PC-9 (cell line): ENCODE data around the gene PTGIR. TPM values are rescaled to one million over a fixed set of nuclear protein-coding genes. Genes with fewer than 3 reads are reported as not detected.
"Not testable (repeated sequence)": the region's sequence is repeated elsewhere in the genome, so short reads cannot be mapped to it uniquely, and the experiment has no call there.

Experiments used
- BruUV-seq: library from RNA; stranded (reverse); fragments of 400-500 nt; replicated peaks from 2 replicates; lab custom pipeline; 2021; lab: Mats Ljungman, UMichigan
- CTCF ChIA-PET: fragments of 300-600 bp; sonication (Branson Sonifier 250); formaldehyde crosslinking; loops from one replicate; lab custom pipeline; 2022; ENCODE audit warnings: antibody characterized with exemption; lab: Charles Lee
- POLR2A ChIA-PET: fragments of 300-600 bp; sonication (Branson Sonifier 250); formaldehyde crosslinking; loops from one replicate; lab custom pipeline; 2022; ENCODE audit warnings: antibody characterized with exemption; ENCODE audit not compliant: unreplicated experiment; lab: Charles Lee
- DNase-seq, 2 experiments: peaks; one replicate each; pipeline versions ENCODE4 v3.0.0 to v3.0.0-alpha.2; 2015 to 2022; ENCODE audit warnings: mixed read lengths in 1 of 2
- H2AFZ ChIP-seq: fragments of 200-600 bp; sonication (generic); 2 replicates; pipeline ENCODE4 v1.8.1; 2017; ENCODE audit warnings: antibody characterized with exemption
- H3F3A ChIP-seq: fragments of 200-600 bp; sonication (generic); 2 replicates; pipeline ENCODE4 v1.8.1; 2017; ENCODE audit warnings: antibody characterized with exemption, mild to moderate bottlenecking, low read depth; ENCODE audit not compliant: insufficient read depth
- H3K27ac ChIP-seq: fragments of 200-600 bp; sonication (generic); 2 replicates; pipeline ENCODE4 v1.6.1; 2016; ENCODE audit warnings: mixed run types
- H3K27me3 ChIP-seq: fragments of 200-600 bp; sonication (generic); 2 replicates; pipeline ENCODE4 v1.6.1; 2016; ENCODE audit warnings: low read depth, mixed run types; ENCODE audit not compliant: insufficient read depth
- H3K36me3 ChIP-seq: fragments of 200-600 bp; sonication (generic); 2 replicates; pipeline ENCODE4 v1.6.1; 2016; ENCODE audit warnings: low read depth, mixed run types
- H3K4me1 ChIP-seq: fragments of 200-600 bp; sonication (generic); replicated peaks from 2 replicates; pipeline ENCODE4 v1.6.1; 2016; ENCODE audit warnings: mixed run types; ENCODE audit not compliant: insufficient read depth
- H3K4me2 ChIP-seq: fragments of 200-600 bp; sonication (generic); 2 replicates; pipeline ENCODE4 v1.6.1; 2017; ENCODE audit warnings: mixed run types
- H3K4me3 ChIP-seq: fragments of 200-600 bp; sonication (generic); 2 replicates; pipeline ENCODE4 v1.6.1; 2016; ENCODE audit warnings: mixed run types
- H3K79me2 ChIP-seq: fragments of 200-600 bp; sonication (generic); 2 replicates; pipeline ENCODE4 v1.6.1; 2017; ENCODE audit warnings: low read depth, mixed run types
- H3K9me2 ChIP-seq: fragments of 200-600 bp; sonication (generic); 2 replicates; pipeline ENCODE4 v1.8.1; 2017; ENCODE audit warnings: mild to moderate bottlenecking; ENCODE audit not compliant: insufficient read depth
- H3K9me3 ChIP-seq: fragments of 200-600 bp; sonication (generic); 2 replicates; pipeline ENCODE4 v1.8.1; 2016; ENCODE audit warnings: low read depth; ENCODE audit not compliant: insufficient read depth
- H4K20me1 ChIP-seq: fragments of 200-600 bp; sonication (generic); 2 replicates; pipeline ENCODE4 v1.8.1; 2017; ENCODE audit not compliant: insufficient read depth
- EZH2 ChIP-seq: fragments of 200-600 bp; sonication (generic); IDR thresholded peaks from 2 replicates; pipeline ENCODE4 v1.8.0; 2017; ENCODE audit warnings: antibody characterized with exemption, low read depth
- intact Hi-C: fragments of 100-400 bp; cut with micrococcal nuclease; formaldehyde crosslinking; loops from one replicate; pipeline ENCODE4 v1.10.0; 2022; ENCODE audit not compliant: unreplicated experiment
- total RNA-seq: library from RNA; stranded (reverse); gene quantifications from 2 replicates; pipeline ENCODE4 v1.2.3, GENCODE V29; 2021
- TF ChIP-seq, protein P1 (sequence below): fragments of 200-600 bp; sonication (generic); conservative IDR thresholded peaks from 2 replicates; pipeline ENCODE4 v1.6.1; 2017; ENCODE audit warnings: mixed run types, antibody characterized with exemption, mild to moderate bottlenecking, moderate library complexity

The PTGIR gene
- total RNA-seq, 1 experiment from 2014 or later: 0.28 TPM

GRCh38 chr19:46630586-46631205, 5.8 kb upstream of the PTGIR start:
- Histone ChIP-seq H3K4me3 (no peak overlapping the region), H3K9me2 (no peaks in the 10 kb centered on the region), H3K27ac (no peak overlapping the region), H2AFZ (no peak overlapping the region), H3K36me3 (no peaks in the 10 kb centered on the region), H3K4me2 (no peak overlapping the region), H3K4me1 (peaks cover 8% of the 10 kb centered on the region), H3F3A (no peaks in the 10 kb centered on the region; the same call in 1 of the 2 replicates), H4K20me1 (no peaks in the 10 kb centered on the region), H3K79me2 (no peaks in the 10 kb centered on the region), H3K9me3 (no peaks in the 10 kb centered on the region), H3K27me3 (peaks cover 41% of the 10 kb centered on the region)
- BruUV-seq: no TSS peak
- no peak for DNase-seq
- no peak for TF ChIP-seq EZH2
- TF ChIP-seq, protein P1, sequence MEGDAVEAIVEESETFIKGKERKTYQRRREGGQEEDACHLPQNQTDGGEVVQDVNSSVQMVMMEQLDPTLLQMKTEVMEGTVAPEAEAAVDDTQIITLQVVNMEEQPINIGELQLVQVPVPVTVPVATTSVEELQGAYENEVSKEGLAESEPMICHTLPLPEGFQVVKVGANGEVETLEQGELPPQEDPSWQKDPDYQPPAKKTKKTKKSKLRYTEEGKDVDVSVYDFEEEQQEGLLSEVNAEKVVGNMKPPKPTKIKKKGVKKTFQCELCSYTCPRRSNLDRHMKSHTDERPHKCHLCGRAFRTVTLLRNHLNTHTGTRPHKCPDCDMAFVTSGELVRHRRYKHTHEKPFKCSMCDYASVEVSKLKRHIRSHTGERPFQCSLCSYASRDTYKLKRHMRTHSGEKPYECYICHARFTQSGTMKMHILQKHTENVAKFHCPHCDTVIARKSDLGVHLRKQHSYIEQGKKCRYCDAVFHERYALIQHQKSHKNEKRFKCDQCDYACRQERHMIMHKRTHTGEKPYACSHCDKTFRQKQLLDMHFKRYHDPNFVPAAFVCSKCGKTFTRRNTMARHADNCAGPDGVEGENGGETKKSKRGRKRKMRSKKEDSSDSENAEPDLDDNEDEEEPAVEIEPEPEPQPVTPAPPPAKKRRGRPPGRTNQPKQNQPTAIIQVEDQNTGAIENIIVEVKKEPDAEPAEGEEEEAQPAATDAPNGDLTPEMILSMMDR: no peak
- ChIA-PET CTCF (interaction anchor here (1.0 kb wide), 2 partner anchors 20 to 30 kb away, joined by 3 to 5 read pairs; partner anchors contain the start of gene DACT3), POLR2A (no interaction called here)
- intact Hi-C loops: no loop called here

- no peak for TF ChIP-seq EZH2
- TF ChIP-seq, protein P1: no peak
- POLR2A ChIA-PET: no interaction called here
- H3F3A ChIP-seq: peaks cover 7% of the 10 kb centered on the region; the same call in 1 of the 2 replicates
- no peak overlapping the region for H3K4me3 ChIP-seq
- H3K9me3 ChIP-seq: no peaks in the 10 kb centered on the region
- no peak overlapping the region for H3K27ac ChIP-seq
- no peaks in the 10 kb centered on the region for H4K20me1 ChIP-seq
- intact Hi-C loops: no loop called here
- DNase-seq: no peak
- H3K27me3 ChIP-seq: peaks cover 35% of the 10 kb centered on the region
- no peaks in the 10 kb centered on the region for H3K36me3 ChIP-seq
- no peak overlapping the region for H2AFZ ChIP-seq
- H3K79me2 ChIP-seq: no peaks in the 10 kb centered on the region
- H3K9me2 ChIP-seq: no peaks in the 10 kb centered on the region
- CTCF ChIA-PET: interaction anchor here (0.6 to 1.0 kb wide), 2 partner anchors 19 to 29 kb away, joined by 4 to 5 read pairs; no protein-coding TSS in a partner anchor
- H3K4me1 ChIP-seq: peaks cover 13% of the 10 kb centered on the region
- no TSS peak for BruUV-seq
- H3K4me2 ChIP-seq: no peak overlapping the region
These were observed 4.7 kb upstream of the PTGIR start for GRCh38 chr19:46629546-46630025.

DNA sequence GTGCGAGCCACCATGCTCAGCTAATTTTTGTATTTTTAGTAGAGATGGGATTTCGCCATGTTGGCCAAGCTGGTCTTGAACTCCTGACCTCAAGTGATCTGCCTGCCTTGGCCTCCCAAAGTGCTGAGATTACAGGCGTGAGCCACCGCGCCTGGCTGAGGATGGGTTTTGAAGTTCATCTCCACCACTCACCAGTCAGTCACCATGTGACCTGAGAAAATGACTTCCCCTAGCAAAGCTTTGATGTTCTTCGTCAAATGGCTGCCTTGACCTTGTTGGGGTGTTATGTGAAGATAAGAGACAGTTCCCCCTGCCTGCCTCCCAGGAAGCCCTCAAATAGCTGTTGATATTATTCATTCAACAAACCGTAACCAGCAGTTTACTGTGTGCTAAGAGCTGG, 4.1 kb upstream of the PTGIR start:
- H3K4me3 ChIP-seq, H3K9me3 ChIP-seq, H2AFZ ChIP-seq, H3K4me2 ChIP-seq, H3K36me3 ChIP-seq, H3K27ac ChIP-seq, DNase-seq, POLR2A ChIA-PET, H4K20me1 ChIP-seq, H3K79me2 ChIP-seq, H3F3A ChIP-seq, BruUV-seq, intact Hi-C loops, H3K9me2 ChIP-seq: not testable (repeated sequence)
- Histone ChIP-seq H3K27me3 (peaks cover 33% of the 10 kb centered on the region), H3K4me1 (peaks cover 13% of the 10 kb centered on the region)
- CTCF ChIA-PET: interaction anchor here (0.5 to 0.6 kb wide), 2 partner anchors 29 to 120 kb away, joined by 4 to 11 read pairs; no protein-coding TSS in a partner anchor
